ENCODE measurements around the gene INPP5J.

DNA sequence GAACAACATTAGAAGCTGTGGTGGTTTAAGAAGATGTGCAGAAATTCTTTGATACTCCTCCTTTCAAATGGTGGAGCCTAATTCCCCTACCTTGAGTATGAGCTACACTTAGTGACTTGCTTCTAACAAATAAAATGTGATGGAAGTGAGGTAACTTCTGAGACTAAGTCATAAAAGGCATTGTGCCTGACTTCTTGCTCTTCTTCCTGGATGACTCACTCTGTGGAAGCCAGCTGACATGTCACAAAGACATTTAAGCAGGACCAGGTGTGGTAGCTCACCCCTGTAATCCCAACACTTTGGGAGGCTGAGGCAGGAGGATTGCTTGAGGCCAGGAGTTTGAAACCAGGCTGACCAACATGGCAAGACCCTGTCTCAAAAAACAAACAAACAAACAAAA lies 21.5 kb downstream of the INPP5J start:
- TF ChIP-seq CTCF (optimal IDR thresholded peaks at IDR 0.05 in 1 of 3, IDR thresholded peaks at IDR 0.05 in 1 of 3, conservative IDR thresholded peaks at IDR 0.05 in 1 of 3; ENCODE audit: extremely low read depth in 1 of 3, insufficient read depth in 2 of 3, low read length in 3 of 3) (no peak), EZH2 (IDR thresholded peaks at IDR 0.05; ENCODE audit: low read length) (no peak)

Measured in keratinocyte (primary cell).